OCI-LY1 (cell line): ENCODE results near the gene SLC13A5.

ENCODE experiments used
- H2AFZ ChIP-seq: fragments of 200-600 bp; sonication (generic), shearing (Covaris generic); 2 replicates; pipeline ENCODE4 v1.6.0; 2014; ENCODE audit warnings: antibody characterized with exemption, mild to moderate bottlenecking, low read length
- H3F3A ChIP-seq: fragments of 200-600 bp; sonication (generic), shearing (Covaris generic); 2 replicates; pipeline ENCODE4 v1.6.0; 2014; ENCODE audit warnings: mild to moderate bottlenecking, antibody characterized with exemption, low read length, moderate library complexity; ENCODE audit not compliant: insufficient read depth
- H3K27ac ChIP-seq: fragments of 200-600 bp; sonication (generic); 2 replicates; pipeline ENCODE4 v1.5.1; 2014; ENCODE audit warnings: low read length, mixed run types, mild to moderate bottlenecking, low read depth; ENCODE audit not compliant: poor library complexity, severe bottlenecking
- H3K27me3 ChIP-seq: fragments of 200-600 bp; sonication (generic); 2 replicates; pipeline ENCODE4 v1.6.0; 2014; ENCODE audit warnings: antibody characterized with exemption, mild to moderate bottlenecking, low read length, moderate library complexity; ENCODE audit not compliant: insufficient read depth
- H3K36me3 ChIP-seq: fragments of 200-600 bp; sonication (generic); 2 replicates; pipeline ENCODE4 v1.6.1; 2014; ENCODE audit warnings: mild to moderate bottlenecking, antibody characterized with exemption, low read length, moderate library complexity, mixed read lengths; ENCODE audit not compliant: insufficient read depth
- H3K4me1 ChIP-seq: fragments of 200-600 bp; sonication (generic); 2 replicates; pipeline ENCODE4 v1.5.1; 2014; ENCODE audit warnings: mild to moderate bottlenecking, low read length, moderate library complexity; ENCODE audit not compliant: insufficient read depth, severe bottlenecking
- H3K4me2 ChIP-seq: fragments of 200-600 bp; sonication (generic), shearing (Covaris generic); 2 replicates; pipeline ENCODE4 v1.6.1; 2014; ENCODE audit warnings: low read length
- H3K4me3 ChIP-seq: fragments of 200-600 bp; sonication (generic); 2 replicates; pipeline ENCODE4 v1.5.1; 2014; ENCODE audit warnings: low read length, low read depth, mild to moderate bottlenecking, mixed read lengths; ENCODE audit not compliant: poor library complexity, severe bottlenecking
- H3K79me2 ChIP-seq: fragments of 200-600 bp; shearing (Covaris generic); 2 replicates; pipeline ENCODE4 v1.6.1; 2016; ENCODE audit warnings: mixed run types, low read length, mixed read lengths; ENCODE audit not compliant: insufficient read depth
- H3K9ac ChIP-seq: fragments of 200-600 bp; sonication (generic), shearing (Covaris generic); 2 replicates; pipeline ENCODE4 v1.6.1; 2014; ENCODE audit warnings: mild to moderate bottlenecking, low read length, mixed read lengths
- H3K9me2 ChIP-seq: fragments of 200-600 bp; sonication (generic), shearing (Covaris generic); 2 replicates; pipeline ENCODE4 v1.6.1; 2014; ENCODE audit warnings: low read depth, mild to moderate bottlenecking, low read length, mixed read lengths
- H3K9me3 ChIP-seq: fragments of 200-600 bp; shearing (Covaris generic); 2 replicates; pipeline ENCODE4 v1.6.1; 2014; ENCODE audit warnings: low read length, mixed read lengths
- H4K20me1 ChIP-seq: fragments of 200-600 bp; sonication (generic), shearing (Covaris generic); 2 replicates; pipeline ENCODE4 v1.6.0; 2016; ENCODE audit warnings: mild to moderate bottlenecking, low read length; ENCODE audit not compliant: insufficient read depth
- EZH2 ChIP-seq: fragments of 200-600 bp; sonication (generic), shearing (Covaris generic); IDR thresholded peaks from 2 replicates; pipeline ENCODE4 v1.8.0; 2017; ENCODE audit warnings: borderline replicate concordance, mixed run types, mild to moderate bottlenecking, antibody characterized with exemption, low read length, moderate library complexity, mixed read lengths
- TF ChIP-seq, protein P1 (sequence below): fragments of 200-600 bp; sonication (generic), shearing (Covaris generic); IDR thresholded peaks from 2 replicates; pipeline ENCODE4 v1.5.1; 2017; ENCODE audit warnings: mild to moderate bottlenecking, antibody characterized with exemption, low read length, moderate library complexity, mixed read lengths

SLC13A5 gene

DNA sequence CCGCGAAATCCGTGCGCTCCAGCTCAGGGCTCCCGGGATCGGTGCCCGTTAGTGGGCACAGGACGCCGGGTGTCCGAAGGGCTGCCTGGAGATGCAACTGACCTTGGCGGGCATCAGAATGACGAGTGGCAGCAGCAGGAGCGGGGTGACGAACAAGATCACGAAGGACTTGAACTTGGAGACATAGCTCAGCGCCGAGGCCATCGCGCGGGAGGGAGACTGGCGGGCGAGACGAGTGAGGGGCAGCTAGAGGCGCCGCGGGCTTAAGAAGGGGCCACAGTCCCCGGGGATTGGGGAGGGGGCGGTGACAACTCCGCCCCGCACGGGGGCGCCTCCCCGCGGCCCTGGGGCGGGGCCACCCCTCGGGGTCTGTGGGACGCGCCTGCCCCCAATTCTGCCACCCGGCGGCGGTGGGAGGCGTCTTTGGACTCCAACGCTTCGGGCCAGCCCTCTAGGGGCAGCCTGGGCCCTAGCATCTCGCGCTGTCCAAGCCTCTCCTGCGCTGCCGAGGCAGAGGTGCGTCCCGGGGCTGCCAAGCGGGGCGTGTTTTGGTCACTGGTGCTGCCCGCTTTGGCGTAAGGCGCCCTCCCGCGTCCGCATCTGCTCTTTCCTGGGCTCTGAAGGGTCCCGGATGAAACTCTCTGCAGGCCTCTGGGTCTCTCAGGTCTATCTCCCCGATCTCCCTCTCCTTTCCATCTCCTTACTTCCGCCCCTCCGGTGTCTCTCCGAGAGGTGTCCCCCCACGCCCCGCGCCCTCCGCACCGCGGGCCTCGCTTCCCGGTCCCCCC is at the start of gene SLC13A5:
SLC13A5 (minus strand) TSS at position 240 of the 788 bp plus-strand sequence; CDS start at position 204, 36 bp downstream.
- H4K20me1 ChIP-seq, result no peaks in the 10 kb centered on the region
- H3K27me3 ChIP-seq, result no peaks in the 10 kb centered on the region
- H3K36me3 ChIP-seq, result no peaks in the 10 kb centered on the region; the same call in 1 of the 2 replicates
- no peaks in the 10 kb centered on the region for H3F3A ChIP-seq
- H3K79me2 ChIP-seq, result no peaks in the 10 kb centered on the region
- no peaks in the 10 kb centered on the region for H3K9me2 ChIP-seq
- H3K4me2 ChIP-seq, result no peak within 1 kb of the TSS
- no peaks in the 10 kb centered on the region for H3K4me1 ChIP-seq
- H3K9ac ChIP-seq, result no peak within 1 kb of the TSS
- H3K4me3 ChIP-seq, result no peak within 1 kb of the TSS
- no peak within 1 kb of the TSS for H3K27ac ChIP-seq
- no peak within 1 kb of the TSS for H2AFZ ChIP-seq
- TF ChIP-seq, protein P1, sequence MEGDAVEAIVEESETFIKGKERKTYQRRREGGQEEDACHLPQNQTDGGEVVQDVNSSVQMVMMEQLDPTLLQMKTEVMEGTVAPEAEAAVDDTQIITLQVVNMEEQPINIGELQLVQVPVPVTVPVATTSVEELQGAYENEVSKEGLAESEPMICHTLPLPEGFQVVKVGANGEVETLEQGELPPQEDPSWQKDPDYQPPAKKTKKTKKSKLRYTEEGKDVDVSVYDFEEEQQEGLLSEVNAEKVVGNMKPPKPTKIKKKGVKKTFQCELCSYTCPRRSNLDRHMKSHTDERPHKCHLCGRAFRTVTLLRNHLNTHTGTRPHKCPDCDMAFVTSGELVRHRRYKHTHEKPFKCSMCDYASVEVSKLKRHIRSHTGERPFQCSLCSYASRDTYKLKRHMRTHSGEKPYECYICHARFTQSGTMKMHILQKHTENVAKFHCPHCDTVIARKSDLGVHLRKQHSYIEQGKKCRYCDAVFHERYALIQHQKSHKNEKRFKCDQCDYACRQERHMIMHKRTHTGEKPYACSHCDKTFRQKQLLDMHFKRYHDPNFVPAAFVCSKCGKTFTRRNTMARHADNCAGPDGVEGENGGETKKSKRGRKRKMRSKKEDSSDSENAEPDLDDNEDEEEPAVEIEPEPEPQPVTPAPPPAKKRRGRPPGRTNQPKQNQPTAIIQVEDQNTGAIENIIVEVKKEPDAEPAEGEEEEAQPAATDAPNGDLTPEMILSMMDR, result no peak
- TF ChIP-seq EZH2, result no peak
- H3K9me3 ChIP-seq, result no peaks in the 10 kb centered on the region

DNA sequence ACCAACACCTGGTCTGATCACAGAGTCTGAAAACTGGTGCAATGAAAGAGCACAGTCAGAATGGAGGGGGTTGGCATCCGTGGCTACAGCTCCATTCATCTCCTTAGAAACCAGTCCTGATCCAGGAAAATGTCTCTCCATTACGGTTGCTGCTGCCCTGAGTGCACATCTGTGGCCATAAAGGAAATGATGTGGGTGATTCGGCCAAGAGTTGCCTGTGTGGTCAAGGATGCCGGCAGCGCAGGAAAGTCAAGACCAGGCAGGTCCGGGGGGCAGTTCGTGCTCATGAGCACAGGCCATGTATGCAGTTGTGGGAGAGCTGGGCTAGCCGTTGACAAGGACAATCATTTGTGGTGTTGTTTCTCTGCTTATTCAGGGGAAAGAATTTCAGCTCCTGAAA is 48.6 kb upstream of the SLC13A5 start:
- Histone ChIP-seq H3K4me2 (no peak overlapping the region), H2AFZ (no peak overlapping the region), H3K4me1 (no peaks in the 10 kb centered on the region), H3K9ac (no peak overlapping the region), H3K9me3 (no peaks in the 10 kb centered on the region), H3K4me3 (no peak overlapping the region), H3K27ac (no peak overlapping the region), H3K79me2 (no peaks in the 10 kb centered on the region), H3K9me2 (no peaks in the 10 kb centered on the region), H3K36me3 (no peaks in the 10 kb centered on the region), H4K20me1 (no peaks in the 10 kb centered on the region), H3F3A (no peaks in the 10 kb centered on the region), H3K27me3 (no peaks in the 10 kb centered on the region)
- TF ChIP-seq, protein P1, result no peak
- no peak for TF ChIP-seq EZH2

DNA sequence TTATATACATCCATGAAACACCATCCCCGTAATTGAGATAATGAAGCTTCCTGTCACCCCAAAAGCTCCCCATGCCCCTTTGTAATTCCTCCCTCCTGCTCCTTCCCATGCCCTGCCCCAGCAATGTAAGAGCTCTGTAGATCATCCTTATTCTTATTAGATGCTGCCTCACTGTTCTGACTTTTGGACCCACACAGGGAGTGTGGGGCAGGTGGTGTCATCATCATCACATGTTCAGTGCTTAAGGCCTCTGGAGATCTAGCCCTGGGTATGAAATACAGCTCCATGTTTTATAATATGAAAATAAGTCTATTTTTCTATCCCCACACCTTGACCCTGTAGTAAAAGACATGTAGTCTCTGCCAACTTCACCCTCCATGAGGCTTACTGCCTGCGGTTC is 44.6 kb upstream of the SLC13A5 start:
- H3K9me3 ChIP-seq, result no peaks in the 10 kb centered on the region
- no peak for TF ChIP-seq EZH2
- TF ChIP-seq, protein P1, result no peak
- H2AFZ ChIP-seq, result no peak overlapping the region
- H3K4me3 ChIP-seq, result no peak overlapping the region
- no peaks in the 10 kb centered on the region for H3K4me1 ChIP-seq
- no peaks in the 10 kb centered on the region for H3K36me3 ChIP-seq
- no peaks in the 10 kb centered on the region for H3K27me3 ChIP-seq
- H4K20me1 ChIP-seq, result no peaks in the 10 kb centered on the region
- H3K4me2 ChIP-seq, result no peak overlapping the region
- no peaks in the 10 kb centered on the region for H3K9me2 ChIP-seq
- H3K79me2 ChIP-seq, result no peaks in the 10 kb centered on the region
- no peak overlapping the region for H3K9ac ChIP-seq
- no peaks in the 10 kb centered on the region for H3F3A ChIP-seq
- H3K27ac ChIP-seq, result no peak overlapping the region
